HG03135 (cell line): Measurements from ENCODE around the gene OR4F3.
"Not testable (repeated sequence)": the region's sequence is repeated elsewhere in the genome, so short reads cannot be mapped to it uniquely, and the experiment has no call there.

Experiments
- ATAC-seq: cut with Tn5 transposase; IDR thresholded peaks from one replicate; pipeline ENCODE4 v1.9.1; 2021; ENCODE audit warnings: mild to moderate bottlenecking, moderate library complexity; ENCODE audit not compliant: unreplicated experiment

Gene OR4F3

GRCh38 chr5:181366968-181367367 is at the start of gene OR4F3:
Gene OR4F3, plus strand, starts transcription at chr5:181367268.
- ATAC-seq = not testable (repeated sequence)
